ENCODE measurements around the gene KCNC3.
"Not testable (repeated sequence)": the region's sequence is repeated elsewhere in the genome, so short reads cannot be mapped to it uniquely, and the experiment has no call there.

KCNC3 gene

GRCh38 chr19:50353487-50353880 lies 24.3 kb upstream of the KCNC3 start:
- not testable (repeated sequence) for DNase-seq (ENCODE audit: low read depth)

GRCh38 chr19:50352242-50352641 lies 23.1 kb upstream of the KCNC3 start:
- no peak for DNase-seq (ENCODE audit: low read depth)

- DNase-seq (ENCODE audit: low read depth) = no peak
Observed at GRCh38 chr19:50349277-50350057, 20.3 kb upstream of the KCNC3 start.

GRCh38 chr19:50347089-50347581 lies 18.0 kb upstream of the KCNC3 start:
- DNase-seq (ENCODE audit: low read depth) = not testable (repeated sequence)

GRCh38 chr19:50344661-50345318 lies 15.6 kb upstream of the KCNC3 start:
- no peak for DNase-seq (ENCODE audit: low read depth)

GRCh38 chr19:50341091-50341564 lies 12.0 kb upstream of the KCNC3 start:
- no peak for DNase-seq (ENCODE audit: low read depth)

- DNase-seq (ENCODE audit: low read depth) = no peak
Observed at GRCh38 chr19:50340331-50340730, 11.2 kb upstream of the KCNC3 start.

- DNase-seq (ENCODE audit: low read depth) = not testable (repeated sequence)
Observed at GRCh38 chr19:50337031-50337430, 7.9 kb upstream of the KCNC3 start.

- no peak for DNase-seq (ENCODE audit: low read depth)
Observed at GRCh38 chr19:50334741-50335421, 5.7 kb upstream of the KCNC3 start.

GRCh38 chr19:50333737-50334617 lies 4.8 kb upstream of the KCNC3 start:
- DNase-seq (ENCODE audit: low read depth) = peak; percentile 76

GRCh38 chr19:50333235-50333736 lies 4.1 kb upstream of the KCNC3 start:
- DNase-seq (ENCODE audit: low read depth) = peak; percentile 91

- no peak for DNase-seq (ENCODE audit: low read depth)
Observed at GRCh38 chr19:50332244-50333038, 3.3 kb upstream of the KCNC3 start.

GRCh38 chr19:50331994-50332243 lies 2.7 kb upstream of the KCNC3 start:
- no peak for DNase-seq (ENCODE audit: low read depth)

GRCh38 chr19:50331221-50331993 lies 2.2 kb upstream of the KCNC3 start:
- DNase-seq (ENCODE audit: low read depth) = no peak

GRCh38 chr19:50330365-50331078 lies 1.3 kb upstream of the KCNC3 start:
- DNase-seq (ENCODE audit: low read depth) = peak; percentile 64

- not testable (repeated sequence) for DNase-seq (ENCODE audit: low read depth)
Observed at GRCh38 chr19:50329926-50330294, 733 bp upstream of the KCNC3 start.

- no peak for DNase-seq (ENCODE audit: low read depth)
Observed at GRCh38 chr19:50328873-50329145, 368 bp downstream of the KCNC3 start.

- DNase-seq (ENCODE audit: low read depth) = no peak
Observed at GRCh38 chr19:50328224-50328872, 829 bp downstream of the KCNC3 start.

All from CMK (cell line).